ENCODE data around the gene FN1.

DNA sequence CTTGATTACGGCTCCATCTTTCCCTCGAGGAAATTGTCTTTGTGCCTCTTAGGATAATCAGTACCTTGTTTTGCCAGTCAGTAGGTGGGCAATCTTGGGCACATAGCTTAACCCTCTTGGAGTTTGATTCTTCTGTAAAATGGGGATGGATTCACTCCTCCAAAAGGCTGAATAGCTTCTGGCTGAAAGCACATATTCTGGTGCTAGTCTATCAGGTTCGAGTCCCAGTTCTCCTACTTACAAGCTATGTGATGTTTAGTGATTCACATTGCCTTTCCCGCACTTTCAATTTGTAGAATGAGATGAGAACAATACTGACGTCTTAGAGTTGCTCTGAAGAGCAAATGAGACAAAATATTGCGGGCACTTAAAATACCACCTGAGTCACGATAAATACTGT is 80.1 kb downstream of the FN1 start:
- no peak for TF ChIP-seq POLR2A (IDR thresholded peaks at IDR 0.05; ENCODE audit: low read length)
- TF ChIP-seq, protein P1, sequence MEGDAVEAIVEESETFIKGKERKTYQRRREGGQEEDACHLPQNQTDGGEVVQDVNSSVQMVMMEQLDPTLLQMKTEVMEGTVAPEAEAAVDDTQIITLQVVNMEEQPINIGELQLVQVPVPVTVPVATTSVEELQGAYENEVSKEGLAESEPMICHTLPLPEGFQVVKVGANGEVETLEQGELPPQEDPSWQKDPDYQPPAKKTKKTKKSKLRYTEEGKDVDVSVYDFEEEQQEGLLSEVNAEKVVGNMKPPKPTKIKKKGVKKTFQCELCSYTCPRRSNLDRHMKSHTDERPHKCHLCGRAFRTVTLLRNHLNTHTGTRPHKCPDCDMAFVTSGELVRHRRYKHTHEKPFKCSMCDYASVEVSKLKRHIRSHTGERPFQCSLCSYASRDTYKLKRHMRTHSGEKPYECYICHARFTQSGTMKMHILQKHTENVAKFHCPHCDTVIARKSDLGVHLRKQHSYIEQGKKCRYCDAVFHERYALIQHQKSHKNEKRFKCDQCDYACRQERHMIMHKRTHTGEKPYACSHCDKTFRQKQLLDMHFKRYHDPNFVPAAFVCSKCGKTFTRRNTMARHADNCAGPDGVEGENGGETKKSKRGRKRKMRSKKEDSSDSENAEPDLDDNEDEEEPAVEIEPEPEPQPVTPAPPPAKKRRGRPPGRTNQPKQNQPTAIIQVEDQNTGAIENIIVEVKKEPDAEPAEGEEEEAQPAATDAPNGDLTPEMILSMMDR (IDR thresholded peaks at IDR 0.05), result no peak
- TF ChIP-seq KDM1A (IDR thresholded peaks at IDR 0.05; ENCODE audit: low read depth), result no peak
- TF ChIP-seq CHD2 (IDR thresholded peaks at IDR 0.05; ENCODE audit: low read length, partially characterized antibody), result no peak
- TF ChIP-seq SMC3 (IDR thresholded peaks at IDR 0.05), result no peak
- TF ChIP-seq RARB (CRISPR knock-in tag; IDR thresholded peaks at IDR 0.05), result no peak
- no peak for TF ChIP-seq CBX8 (IDR thresholded peaks at IDR 0.05)
- no peak for TF ChIP-seq KDM5A (IDR thresholded peaks at IDR 0.05)
- TF ChIP-seq, protein P2, sequence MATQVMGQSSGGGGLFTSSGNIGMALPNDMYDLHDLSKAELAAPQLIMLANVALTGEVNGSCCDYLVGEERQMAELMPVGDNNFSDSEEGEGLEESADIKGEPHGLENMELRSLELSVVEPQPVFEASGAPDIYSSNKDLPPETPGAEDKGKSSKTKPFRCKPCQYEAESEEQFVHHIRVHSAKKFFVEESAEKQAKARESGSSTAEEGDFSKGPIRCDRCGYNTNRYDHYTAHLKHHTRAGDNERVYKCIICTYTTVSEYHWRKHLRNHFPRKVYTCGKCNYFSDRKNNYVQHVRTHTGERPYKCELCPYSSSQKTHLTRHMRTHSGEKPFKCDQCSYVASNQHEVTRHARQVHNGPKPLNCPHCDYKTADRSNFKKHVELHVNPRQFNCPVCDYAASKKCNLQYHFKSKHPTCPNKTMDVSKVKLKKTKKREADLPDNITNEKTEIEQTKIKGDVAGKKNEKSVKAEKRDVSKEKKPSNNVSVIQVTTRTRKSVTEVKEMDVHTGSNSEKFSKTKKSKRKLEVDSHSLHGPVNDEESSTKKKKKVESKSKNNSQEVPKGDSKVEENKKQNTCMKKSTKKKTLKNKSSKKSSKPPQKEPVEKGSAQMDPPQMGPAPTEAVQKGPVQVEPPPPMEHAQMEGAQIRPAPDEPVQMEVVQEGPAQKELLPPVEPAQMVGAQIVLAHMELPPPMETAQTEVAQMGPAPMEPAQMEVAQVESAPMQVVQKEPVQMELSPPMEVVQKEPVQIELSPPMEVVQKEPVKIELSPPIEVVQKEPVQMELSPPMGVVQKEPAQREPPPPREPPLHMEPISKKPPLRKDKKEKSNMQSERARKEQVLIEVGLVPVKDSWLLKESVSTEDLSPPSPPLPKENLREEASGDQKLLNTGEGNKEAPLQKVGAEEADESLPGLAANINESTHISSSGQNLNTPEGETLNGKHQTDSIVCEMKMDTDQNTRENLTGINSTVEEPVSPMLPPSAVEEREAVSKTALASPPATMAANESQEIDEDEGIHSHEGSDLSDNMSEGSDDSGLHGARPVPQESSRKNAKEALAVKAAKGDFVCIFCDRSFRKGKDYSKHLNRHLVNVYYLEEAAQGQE (IDR thresholded peaks at IDR 0.05), result no peak
- TF ChIP-seq, protein P3, sequence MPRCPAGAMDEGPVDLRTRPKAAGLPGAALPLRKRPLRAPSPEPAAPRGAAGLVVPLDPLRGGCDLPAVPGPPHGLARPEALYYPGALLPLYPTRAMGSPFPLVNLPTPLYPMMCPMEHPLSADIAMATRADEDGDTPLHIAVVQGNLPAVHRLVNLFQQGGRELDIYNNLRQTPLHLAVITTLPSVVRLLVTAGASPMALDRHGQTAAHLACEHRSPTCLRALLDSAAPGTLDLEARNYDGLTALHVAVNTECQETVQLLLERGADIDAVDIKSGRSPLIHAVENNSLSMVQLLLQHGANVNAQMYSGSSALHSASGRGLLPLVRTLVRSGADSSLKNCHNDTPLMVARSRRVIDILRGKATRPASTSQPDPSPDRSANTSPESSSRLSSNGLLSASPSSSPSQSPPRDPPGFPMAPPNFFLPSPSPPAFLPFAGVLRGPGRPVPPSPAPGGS (IDR thresholded peaks at IDR 0.05), result no peak

Data from A549 (cell line).